Duodenal mucosa (tissue), 2 donors: ENCODE data around the gene HS3ST5.

ENCODE experiments used
- H3K27ac ChIP-seq: one replicate; pipeline ENCODE4 v1.7.0; 2013; ENCODE audit warnings: low read depth, low read length
- H3K27me3 ChIP-seq, 2 donors: one replicate each; pipeline ENCODE4 v1.7.0; 2013; ENCODE audit warnings: low read length in 2 of 2, control low read depth in 1 of 2; ENCODE audit not compliant: insufficient read depth in 2 of 2, control insufficient read depth in 1 of 2
- H3K36me3 ChIP-seq, 2 donors: one replicate each; pipeline ENCODE4 v1.7.0; 2013; ENCODE audit warnings: low read length in 2 of 2, control low read depth in 1 of 2; ENCODE audit not compliant: insufficient read depth in 2 of 2, control insufficient read depth in 1 of 2
- H3K4me1 ChIP-seq, 2 donors: one replicate each; pipeline ENCODE4 v1.7.0; 2013; ENCODE audit warnings: low read length in 2 of 2, control low read depth in 1 of 2; ENCODE audit not compliant: insufficient read depth in 2 of 2, control insufficient read depth in 1 of 2
- H3K4me3 ChIP-seq, 2 donors: one replicate each; pipeline ENCODE4 v1.7.0; 2013; ENCODE audit warnings: low read length in 2 of 2, low read depth in 1 of 2
- H3K9ac ChIP-seq, 2 donors: one replicate each; pipeline ENCODE4 v1.7.0; 2013; ENCODE audit warnings: low read length in 2 of 2, low read depth in 1 of 2
- H3K9me3 ChIP-seq, 2 donors: one replicate each; pipeline ENCODE4 v1.7.0; 2013; ENCODE audit warnings: low read length in 2 of 2, control low read depth in 1 of 2; ENCODE audit not compliant: control insufficient read depth in 1 of 2

The HS3ST5 gene

DNA sequence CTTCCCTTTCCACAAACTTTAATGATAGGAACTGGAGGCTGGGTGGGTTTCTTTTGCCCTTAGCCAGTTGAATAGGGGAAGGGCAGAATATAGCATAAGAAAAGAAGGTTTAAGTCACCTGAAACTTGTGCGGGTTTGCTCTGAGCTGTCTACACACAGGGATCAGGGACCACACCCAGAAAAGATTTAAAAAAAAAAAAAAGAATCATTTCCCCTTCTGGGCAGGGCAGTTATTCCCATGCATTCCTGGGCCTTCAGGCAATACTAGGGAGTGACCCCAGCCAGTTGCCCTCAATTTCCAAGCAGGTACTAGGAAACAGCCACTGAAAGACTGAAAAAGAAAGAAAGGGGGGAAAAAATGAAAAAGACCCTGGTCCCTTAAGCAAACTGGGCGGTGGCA is 332.3 kb downstream of the HS3ST5 start:
- H3K36me3 ChIP-seq = no peaks in the 10 kb centered on the region
- no peak overlapping the region for H3K9ac ChIP-seq
- H3K9me3 ChIP-seq = no peaks in the 10 kb centered on the region
- H3K4me1 ChIP-seq = no peaks in the 10 kb centered on the region
- H3K4me3 ChIP-seq = no peak overlapping the region
- no peaks in the 10 kb centered on the region for H3K27me3 ChIP-seq
- no peak overlapping the region for H3K27ac ChIP-seq

DNA sequence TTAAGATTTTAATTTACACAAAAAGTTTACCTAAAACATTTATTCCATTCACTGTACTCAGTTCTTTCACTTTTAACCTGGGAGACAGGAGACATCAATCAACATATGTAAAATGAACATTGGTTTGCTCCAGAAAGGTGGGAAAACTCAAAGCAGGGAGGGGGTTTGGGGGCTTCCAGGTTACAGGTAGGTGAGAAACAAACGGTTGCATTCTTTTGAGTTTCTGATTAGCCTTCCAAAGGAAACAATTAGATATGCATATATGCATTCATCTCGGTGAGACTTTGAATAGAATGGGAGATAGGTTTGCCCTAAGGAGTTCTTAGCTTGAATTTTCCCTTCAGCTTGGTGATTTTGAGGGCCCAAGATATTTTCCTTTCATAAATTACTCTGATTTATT is 333.6 kb downstream of the HS3ST5 start:
- Histone ChIP-seq H3K4me3 (no peak overlapping the region), H3K9ac (no peak overlapping the region), H3K9me3 (no peaks in the 10 kb centered on the region), H3K36me3 (no peaks in the 10 kb centered on the region), H3K27ac (no peak overlapping the region), H3K4me1 (no peaks in the 10 kb centered on the region), H3K27me3 (no peaks in the 10 kb centered on the region)

DNA sequence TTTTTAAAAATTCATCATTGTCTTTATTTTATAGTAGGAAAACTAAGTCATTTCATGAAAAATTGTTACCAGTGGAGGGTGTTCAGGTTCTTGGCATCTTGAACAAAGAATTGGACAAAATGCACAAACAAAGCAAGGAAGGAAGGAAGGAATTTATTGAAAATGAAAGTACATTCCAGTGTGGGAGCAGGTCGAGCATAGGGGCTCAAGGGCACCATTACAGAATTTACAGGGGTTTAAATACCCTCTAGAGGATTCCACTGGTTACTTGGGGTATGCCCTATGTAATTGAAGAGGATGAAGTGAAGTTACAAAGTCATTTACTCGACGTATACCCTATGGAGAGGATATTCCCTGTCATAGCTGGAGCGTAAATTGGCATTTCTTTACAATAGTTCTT is 334.5 kb downstream of the HS3ST5 start:
- H3K4me3 ChIP-seq = no peak overlapping the region
- no peak overlapping the region for H3K9ac ChIP-seq
- no peaks in the 10 kb centered on the region for H3K27me3 ChIP-seq
- no peaks in the 10 kb centered on the region for H3K36me3 ChIP-seq
- H3K9me3 ChIP-seq = no peaks in the 10 kb centered on the region
- H3K27ac ChIP-seq = no peak overlapping the region
- no peaks in the 10 kb centered on the region for H3K4me1 ChIP-seq

DNA sequence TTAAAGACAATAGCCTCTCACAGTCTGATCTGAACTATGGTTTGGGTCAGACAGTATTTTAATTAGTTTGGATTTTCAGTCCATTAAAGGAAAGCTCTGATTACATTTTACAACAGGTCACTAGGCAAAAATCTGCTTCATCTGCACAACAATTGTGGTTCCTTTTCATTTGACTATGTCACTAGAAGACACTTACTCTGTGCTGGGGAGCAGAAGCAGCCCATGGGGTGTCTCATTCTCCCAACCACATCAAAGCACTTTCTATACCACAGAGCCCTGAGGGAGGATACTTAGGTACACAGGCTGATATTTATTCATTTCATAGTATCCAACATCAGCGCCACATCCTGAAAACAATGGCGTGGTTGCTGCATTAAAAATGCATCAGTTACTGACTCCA is 335.3 kb downstream of the HS3ST5 start:
- H3K27me3 ChIP-seq = no peaks in the 10 kb centered on the region
- no peak overlapping the region for H3K27ac ChIP-seq
- H3K36me3 ChIP-seq = no peaks in the 10 kb centered on the region
- no peaks in the 10 kb centered on the region for H3K4me1 ChIP-seq
- no peaks in the 10 kb centered on the region for H3K9me3 ChIP-seq
- H3K4me3 ChIP-seq = no peak overlapping the region
- no peak overlapping the region for H3K9ac ChIP-seq
